H9 (cell line): ENCODE results near the gene USP34. TPM values are rescaled to one million over a fixed set of nuclear protein-coding genes. Genes with fewer than 3 reads are reported as not detected.

Experiments
- DNase-seq: peaks from one replicate; pipeline ENCODE4 v3.0.0-alpha.2; 2017
- H2AFZ ChIP-seq: one replicate; pipeline ENCODE4 v1.6.1; 2013; ENCODE audit warnings: mild to moderate bottlenecking, low read length, control low read depth, moderate library complexity
- H2AK5ac ChIP-seq: 2 replicates; pipeline ENCODE4 v1.6.1; 2013; ENCODE audit warnings: low read length, control low read depth, mixed read lengths; ENCODE audit not compliant: insufficient read length
- H2BK120ac ChIP-seq: one replicate; pipeline ENCODE4 v1.6.1; 2013; ENCODE audit warnings: low read depth, mild to moderate bottlenecking, low read length, control low read depth, inconsistent platforms; ENCODE audit not compliant: poor library complexity, severe bottlenecking
- H2BK12ac ChIP-seq: 2 replicates; pipeline ENCODE4 v1.6.1; 2013; ENCODE audit warnings: low read length, control low read depth, mixed read lengths, low read depth; ENCODE audit not compliant: insufficient read length
- H2BK15ac ChIP-seq: 2 replicates; pipeline ENCODE4 v1.6.1; 2013; ENCODE audit warnings: low read depth, low read length, control low read depth
- H2BK20ac ChIP-seq: one replicate; pipeline ENCODE4 v1.6.1; 2013; ENCODE audit warnings: low read depth, mild to moderate bottlenecking, low read length, control low read depth, inconsistent platforms; ENCODE audit not compliant: poor library complexity, severe bottlenecking
- H2BK5ac ChIP-seq: 2 replicates; pipeline ENCODE4 v1.6.1; 2013; ENCODE audit warnings: low read length, control low read depth, mixed read lengths; ENCODE audit not compliant: insufficient read length
- H3K14ac ChIP-seq: 2 replicates; pipeline ENCODE4 v1.6.1; 2013; ENCODE audit warnings: low read length, control low read depth; ENCODE audit not compliant: insufficient read depth
- H3K18ac ChIP-seq: 2 replicates; pipeline ENCODE4 v1.6.1; 2013; ENCODE audit warnings: low read depth, mild to moderate bottlenecking, mixed read lengths, low read length, control low read depth; ENCODE audit not compliant: insufficient read length
- H3K23ac ChIP-seq: 2 replicates; pipeline ENCODE4 v1.6.1; 2013; ENCODE audit warnings: low read length, control low read depth, mixed read lengths, low read depth; ENCODE audit not compliant: insufficient read length
- H3K23me2 ChIP-seq: 2 replicates; pipeline ENCODE4 v1.6.1; 2013; ENCODE audit warnings: low read depth, mild to moderate bottlenecking, mixed read lengths, low read length, control low read depth; ENCODE audit not compliant: insufficient read length, poor library complexity, severe bottlenecking
- H3K27ac ChIP-seq: 2 replicates; pipeline ENCODE4 v1.5.1; 2013; ENCODE audit warnings: low read length, control low read depth, mixed read lengths, low read depth; ENCODE audit not compliant: insufficient read length
- H3K27me3 ChIP-seq: 2 replicates; pipeline ENCODE4 v1.6.1; 2013; ENCODE audit warnings: low read length, control low read depth, inconsistent platforms; ENCODE audit not compliant: insufficient read depth
- H3K4ac ChIP-seq: 2 replicates; pipeline ENCODE4 v1.6.1; 2013; ENCODE audit warnings: low read depth, mild to moderate bottlenecking, control low read depth, inconsistent platforms, low read length, moderate library complexity
- H3K4me1 ChIP-seq: 2 replicates; pipeline ENCODE4 v1.6.1; 2013; ENCODE audit warnings: low read length, control low read depth, inconsistent platforms; ENCODE audit not compliant: insufficient read depth
- H3K4me2 ChIP-seq: 2 replicates; pipeline ENCODE4 v1.6.1; 2013; ENCODE audit warnings: low read length, control low read depth, mixed read lengths; ENCODE audit not compliant: insufficient read length, insufficient read depth
- H3K56ac ChIP-seq: 2 replicates; pipeline ENCODE4 v1.6.1; 2013; ENCODE audit warnings: low read depth, mild to moderate bottlenecking, mixed read lengths, low read length, control low read depth; ENCODE audit not compliant: insufficient read length
- H3K79me1 ChIP-seq: 2 replicates; pipeline ENCODE4 v1.6.1; 2013; ENCODE audit warnings: low read depth, mild to moderate bottlenecking, moderate library complexity, low read length, control low read depth, inconsistent platforms; ENCODE audit not compliant: insufficient read depth, poor library complexity, severe bottlenecking
- H3K79me2 ChIP-seq: 2 replicates; pipeline ENCODE4 v1.6.1; 2013; ENCODE audit warnings: low read length, control low read depth, inconsistent platforms; ENCODE audit not compliant: insufficient read depth
- H3K9ac ChIP-seq: 2 replicates; pipeline ENCODE4 v1.6.1; 2013; ENCODE audit warnings: low read length, control low read depth, mixed read lengths; ENCODE audit not compliant: insufficient read length; ENCODE audit errors: extremely low read depth
- H3K9me3 ChIP-seq: one replicate; pipeline ENCODE4 v1.6.1; 2013; ENCODE audit warnings: low read depth, low read length, inconsistent platforms; ENCODE audit not compliant: control insufficient read depth
- H3T11ph ChIP-seq: one replicate; pipeline ENCODE4 v1.6.1; 2013; ENCODE audit warnings: mild to moderate bottlenecking, low read length, control low read depth, inconsistent platforms
- H4K20me1 ChIP-seq: one replicate; pipeline ENCODE4 v1.6.1; 2013; ENCODE audit not compliant: control insufficient read depth, insufficient read length, insufficient read depth
- H4K5ac ChIP-seq: 2 replicates; pipeline ENCODE4 v1.6.1; 2013; ENCODE audit warnings: low read depth, mild to moderate bottlenecking, mixed read lengths, low read length, control low read depth; ENCODE audit not compliant: insufficient read length
- H4K8ac ChIP-seq: replicated peaks from 2 replicates; pipeline ENCODE4 v1.6.1; 2013; ENCODE audit warnings: low read length, control low read depth, mixed read lengths, low read depth; ENCODE audit not compliant: insufficient read length
- H4K91ac ChIP-seq: 2 replicates; pipeline ENCODE4 v1.6.1; 2013; ENCODE audit warnings: low read depth, mild to moderate bottlenecking, moderate library complexity, mixed read lengths, low read length, control low read depth; ENCODE audit not compliant: insufficient read length
- H3K27ac Mint-ChIP-seq, 3 experiments: 2 replicates in 2 of 3; 3 replicates in 1 of 3; pipeline ENCODE4 v1.8.0; 2020 to 2021; ENCODE audit warnings: mixed read lengths in 3 of 3, mild to moderate bottlenecking in 1 of 3, moderate library complexity in 1 of 3
- H3K27me3 Mint-ChIP-seq: 2 replicates; pipeline ENCODE4 v1.8.0; 2021; ENCODE audit warnings: low read depth, mild to moderate bottlenecking, moderate library complexity, mixed read lengths
- H3K36me3 Mint-ChIP-seq, 3 experiments: 2 replicates in 2 of 3; 3 replicates in 1 of 3; pipeline ENCODE4 v1.8.0; 2020 to 2021; ENCODE audit warnings: low read depth in 3 of 3, mixed read lengths in 3 of 3; ENCODE audit not compliant: insufficient read depth in 1 of 3
- H3K4me1 Mint-ChIP-seq, 2 experiments: 2 replicates each; pipeline ENCODE4 v1.8.0; 2020; ENCODE audit warnings: mixed read lengths in 2 of 2
- H3K4me3 Mint-ChIP-seq, 2 experiments: 2 replicates in 1 of 2; 3 replicates in 1 of 2; pipeline ENCODE4 v1.8.0; 2020 to 2021; ENCODE audit warnings: mild to moderate bottlenecking in 2 of 2, mixed read lengths in 2 of 2, moderate library complexity in 1 of 2
- H3K9me3 Mint-ChIP-seq, 2 experiments: 2 replicates in 1 of 2; 3 replicates in 1 of 2; pipeline ENCODE4 v1.8.0; 2020; ENCODE audit warnings: mild to moderate bottlenecking in 2 of 2, mixed read lengths in 2 of 2, moderate library complexity in 1 of 2
- CTCF ChIP-seq: fragments of 200-600 bp; sonication (generic); conservative IDR thresholded peaks from 3 replicates; pipeline ENCODE4 v1.8.0; 2021; ENCODE audit warnings: antibody characterized with exemption, mild to moderate bottlenecking
- WGBS: extraction: QIAGEN DNeasy Blood & Tissue Kit; methylation state at CpG from one replicate; pipeline ENCODE4 v1.1.7; 2013; ENCODE audit warnings: missing lambda C conversion rate, low lambda C conversion rate, mixed read lengths; ENCODE audit not compliant: insufficient read length; ENCODE audit errors: extremely low coverage; 5-methylcytosine and 5-hydroxymethylcytosine counted together
- total RNA-seq: library from RNA; stranded (reverse); gene quantifications from 2 replicates; pipeline ENCODE4 v1.2.1, GENCODE V29; 2021

USP34 gene
- total RNA-seq, 1 experiment from 2014 or later: 93.9 TPM

- Histone ChIP-seq H3K18ac (no peak overlapping the region), H3K79me2 (no peaks in the 10 kb centered on the region), H2BK15ac (no peak overlapping the region), H3K23me2 (no peaks in the 10 kb centered on the region), H3K27ac (no peak overlapping the region), H3K56ac (no peak overlapping the region), H3K9me3 (no peaks in the 10 kb centered on the region), H2AFZ (no peak overlapping the region), H4K8ac (no peak overlapping the region), H2BK12ac (no peak overlapping the region), H3T11ph (no peak overlapping the region), H3K27me3 (no peaks in the 10 kb centered on the region), H3K23ac (no peak overlapping the region), H3K9ac (no peak overlapping the region), H2BK5ac (no peak overlapping the region), H4K5ac (no peak overlapping the region), H3K79me1 (peaks cover 6% of the 10 kb centered on the region), H3K4me1 (no peaks in the 10 kb centered on the region), H3K4ac (no peak overlapping the region), H3K4me2 (no peak overlapping the region), H4K91ac (no peak overlapping the region), H2AK5ac (no peak overlapping the region), H3K14ac (no peak overlapping the region), H2BK20ac (no peak overlapping the region), H2BK120ac (no peak overlapping the region), H4K20me1 (no peaks in the 10 kb centered on the region)
- no CpG with 5 or more reads among the region's 5 CpGs for WGBS
- H3K4me1 Mint-ChIP-seq: peaks cover 0 to 6% of the 10 kb centered on the region in 2 experiments; a peak in 2 of 4 replicates
- no peak overlapping the region for H3K4me3 Mint-ChIP-seq
- no peak for DNase-seq
- peak overlapping the region; percentile 12 to 78 (median 26); a peak in 5 of 7 replicates for H3K27ac Mint-ChIP-seq
- H3K27me3 Mint-ChIP-seq: no peaks in the 10 kb centered on the region
- H3K9me3 Mint-ChIP-seq: no peaks in the 10 kb centered on the region
- TF ChIP-seq CTCF: no peak
- peaks cover 4 to 23% (median 16%) of the 10 kb centered on the region in 3 experiments; a peak in 6 of 7 replicates for H3K36me3 Mint-ChIP-seq
These were observed 59.8 kb downstream of the USP34 start for GRCh38 chr2:61411109-61411508.
